SK-N-SH (cell line): Measurements from ENCODE around the gene FBN1. TPM values are rescaled to one million over a fixed set of nuclear protein-coding genes. Genes with fewer than 3 reads are reported as not detected.

Experiments used
- CTCF ChIA-PET: fragments of 300-600, 350-600 bp; formaldehyde crosslinking; extraction: SDS; loops from one replicate; lab custom pipeline; 2021; lab: Yijun Ruan, JAX
- POLR2A ChIA-PET: fragments of 350-600 bp; sonication (Branson Sonifier 250); formaldehyde crosslinking; extraction: SDS; loops from one replicate; lab custom pipeline; 2020; ENCODE audit warnings: antibody characterized with exemption, inconsistent platforms; lab: Yijun Ruan, JAX
- DNase-seq: peaks from one replicate; pipeline ENCODE4 v3.0.0; 2012
- H2AFZ ChIP-seq: fragments of 200-600 bp; sonication (generic); 2 replicates; pipeline ENCODE4 v1.8.1; 2016; ENCODE audit warnings: antibody characterized with exemption, mild to moderate bottlenecking, low read depth
- H3F3A ChIP-seq: fragments of 200-600 bp; sonication (generic); replicated peaks from 2 replicates; pipeline ENCODE3; 2016; ENCODE audit warnings: antibody characterized with exemption, mild to moderate bottlenecking; ENCODE audit not compliant: insufficient read depth
- H3K27ac ChIP-seq, 2 experiments: fragments of 200-500 bp in 1 of 2; fragments of 200-600 bp in 1 of 2; sonication (Bioruptor generic) in 1 of 2; sonication (generic), shearing (Covaris generic) in 1 of 2; 2 replicates each; pipeline versions ENCODE4 v1.5.1 to v1.6.1; 2014 to 2016; ENCODE audit warnings: low read depth in 2 of 2, inconsistent platforms in 1 of 2, low read length in 1 of 2, mild to moderate bottlenecking in 1 of 2, mixed read lengths in 1 of 2
- H3K27me3 ChIP-seq: fragments of 200-600 bp; sonication (generic), shearing (Covaris generic); 2 replicates; pipeline ENCODE4 v1.6.1; 2016; ENCODE audit warnings: mixed run types; ENCODE audit not compliant: insufficient read depth
- H3K36me3 ChIP-seq, 2 experiments: fragments of 200-500 bp in 1 of 2; fragments of 200-600 bp in 1 of 2; sonication (Bioruptor generic) in 1 of 2; sonication (generic) in 1 of 2; replicated peaks in 1 of 2; 2 replicates each; pipeline versions ENCODE3 to v1.5.1; 2014 to 2016; ENCODE audit warnings: low read length in 1 of 2, mild to moderate bottlenecking in 1 of 2; ENCODE audit not compliant: insufficient read depth in 2 of 2, control insufficient read depth in 1 of 2
- H3K4me1 ChIP-seq, 2 experiments: fragments of 200-500 bp in 1 of 2; fragments of 200-600 bp in 1 of 2; sonication (Bioruptor generic) in 1 of 2; sonication (generic), shearing (Covaris generic) in 1 of 2; 2 replicates each; pipeline versions ENCODE4 v1.5.1 to v1.6.1; 2014 to 2016; ENCODE audit warnings: low read depth in 1 of 2, low read length in 1 of 2, mixed run types in 1 of 2; ENCODE audit not compliant: insufficient read depth in 2 of 2, control insufficient read depth in 1 of 2
- H3K4me2 ChIP-seq: fragments of 200-600 bp; sonication (generic), shearing (Covaris generic); 2 replicates; pipeline ENCODE4 v1.6.1; 2017; ENCODE audit warnings: mixed run types
- H3K4me3 ChIP-seq, 2 experiments: fragments of 200-500 bp in 1 of 2; fragments of 200-600 bp in 1 of 2; sonication (Bioruptor generic) in 1 of 2; sonication (generic), shearing (Covaris generic) in 1 of 2; 2 replicates each; pipeline versions ENCODE4 v1.5.1 to v1.8.1; 2014 to 2016; ENCODE audit warnings: low read depth in 2 of 2, inconsistent platforms in 1 of 2, low read length in 1 of 2, mild to moderate bottlenecking in 1 of 2, mixed read lengths in 1 of 2, moderate library complexity in 1 of 2
- H3K79me2 ChIP-seq: fragments of 200-600 bp; sonication (generic); 2 replicates; pipeline ENCODE4 v1.8.1; 2017; ENCODE audit warnings: mild to moderate bottlenecking; ENCODE audit not compliant: insufficient read depth
- H3K9ac ChIP-seq: fragments of 200-600 bp; sonication (generic); 2 replicates; pipeline ENCODE4 v1.6.1; 2017; ENCODE audit warnings: mixed run types
- H3K9me2 ChIP-seq: fragments of 200-600 bp; sonication (generic); 2 replicates; pipeline ENCODE4 v1.6.1; 2017; ENCODE audit warnings: mixed run types
- H3K9me3 ChIP-seq: fragments of 200-600 bp; sonication (generic); 2 replicates; pipeline ENCODE4 v1.6.1; 2017; ENCODE audit warnings: mixed run types, mild to moderate bottlenecking, moderate library complexity
- H4K20me1 ChIP-seq: fragments of 200-600 bp; sonication (generic); 2 replicates; pipeline ENCODE4 v1.6.1; 2017; ENCODE audit warnings: mild to moderate bottlenecking, mixed run types; ENCODE audit not compliant: insufficient read depth
- CHD2 ChIP-seq: fragments of 150-350 bp; IDR thresholded peaks from 2 replicates; pipeline ENCODE4 v1.6.1; 2018; ENCODE audit warnings: low read length; ENCODE audit not compliant: partially characterized antibody
- ELF1 ChIP-seq: IDR thresholded peaks from 2 replicates; pipeline ENCODE4 v1.4.0; 2012
- EP300 ChIP-seq, 2 experiments: IDR thresholded peaks; 2 replicates each; pipeline versions ENCODE4 v1.4.0 to v1.6.1; 2012; ENCODE audit warnings: borderline replicate concordance in 1 of 2, low read depth in 1 of 2, low read length in 1 of 2
- FOSL2 ChIP-seq: IDR thresholded peaks from 2 replicates; pipeline ENCODE4 v1.4.0; 2012; ENCODE audit warnings: low read depth, mild to moderate bottlenecking, moderate library complexity, borderline replicate concordance
- FOXJ3 ChIP-seq: sonication (generic); formaldehyde crosslinking; IDR thresholded peaks from 2 replicates; pipeline ENCODE4 v1.5.1; 2020; ENCODE audit warnings: mild to moderate bottlenecking, missing genetic modification reagents
- FOXM1 ChIP-seq: IDR thresholded peaks from 2 replicates; pipeline ENCODE4 v1.4.0; 2012; ENCODE audit warnings: low read depth, mild to moderate bottlenecking
- GABPA ChIP-seq: IDR thresholded peaks from 2 replicates; pipeline ENCODE4 v1.4.0; 2012; ENCODE audit warnings: low read depth, mild to moderate bottlenecking
- GATA2 ChIP-seq: sonication (generic); formaldehyde crosslinking; IDR thresholded peaks from 2 replicates; pipeline ENCODE4 v1.5.0; 2020; ENCODE audit warnings: mild to moderate bottlenecking, missing genetic modification reagents
- NRF1 ChIP-seq: IDR thresholded peaks from 2 replicates; pipeline ENCODE4 v1.6.1; 2012; ENCODE audit warnings: low read depth, mild to moderate bottlenecking, low read length
- POLR2AphosphoS5 ChIP-seq: IDR thresholded peaks from 2 replicates; pipeline ENCODE4 v1.6.1; 2012; ENCODE audit warnings: low read depth, low read length
- RAD21 ChIP-seq: IDR thresholded peaks from 2 replicates; pipeline ENCODE4 v1.6.1; 2012; ENCODE audit warnings: mild to moderate bottlenecking, low read length
- RCOR1 ChIP-seq: fragments of 150-350 bp; IDR thresholded peaks from 2 replicates; pipeline ENCODE4 v1.6.1; 2017; ENCODE audit warnings: antibody characterized with exemption, low read length
- RXRA ChIP-seq: IDR thresholded peaks from 2 replicates; pipeline ENCODE4 v1.4.0; 2012; ENCODE audit warnings: low read depth, mild to moderate bottlenecking, borderline replicate concordance
- SMC3 ChIP-seq: IDR thresholded peaks from 2 replicates; pipeline ENCODE4 v1.6.1; 2012; ENCODE audit warnings: low read depth, low read length, improper control_type of control experiment
- USF1 ChIP-seq: IDR thresholded peaks from 2 replicates; pipeline ENCODE4 v1.4.0; 2012; ENCODE audit warnings: low read depth, borderline replicate concordance
- ZBTB33 ChIP-seq: IDR thresholded peaks from 2 replicates; pipeline ENCODE4 v1.4.0; 2012; ENCODE audit warnings: low read depth, borderline replicate concordance
- WGBS: methylation state at CpG from one replicate; pipeline ENCODE4 v1.1.6; 2017; ENCODE audit warnings: low lambda C conversion rate; 5-methylcytosine and 5-hydroxymethylcytosine counted together
- polyA plus RNA-seq, 3 experiments: library from polyadenylated mRNA; depleted of rRNA; stranded (reverse); fragments of >200 nt; gene quantifications; 2 replicates each; pipeline ENCODE4 v1.2.3, GENCODE V29; 2012
- TF ChIP-seq, protein P1 (sequence below): fragments of 200-600 bp; sonication (generic); IDR thresholded peaks from 2 replicates; pipeline ENCODE4 v1.6.1; 2017; ENCODE audit warnings: antibody characterized with exemption, mild to moderate bottlenecking, moderate library complexity
- TF ChIP-seq, protein P2 (sequence below): fragments of 150-350 bp; IDR thresholded peaks from 2 replicates; pipeline ENCODE4 v1.6.1; 2016; ENCODE audit warnings: mild to moderate bottlenecking, low read depth, low read length

The FBN1 gene
- polyA plus RNA-seq, 1 of the 3 experiments (the other 2 are of a cell fraction): 248 TPM

DNA sequence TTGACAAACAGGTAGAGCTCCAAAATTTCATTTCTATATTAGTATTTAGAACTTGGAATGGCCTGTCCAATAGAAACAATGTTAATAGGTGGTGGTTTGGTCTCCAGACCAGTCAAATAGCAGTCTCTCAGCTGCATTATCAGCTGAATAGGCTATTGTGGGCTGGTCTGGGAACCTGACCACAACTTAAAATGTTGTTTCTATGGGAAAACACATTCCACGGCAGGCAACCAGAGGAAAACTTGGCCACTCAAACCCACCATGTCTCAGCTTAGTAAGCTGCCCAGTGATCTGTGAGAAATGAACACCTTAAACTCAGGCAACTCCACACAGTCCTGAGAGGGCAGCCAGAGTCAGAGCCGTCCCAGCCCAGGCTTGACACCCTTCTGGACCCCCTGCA is 20.4 kb downstream of the FBN1 start:
- H3K9me2 ChIP-seq: no peaks in the 10 kb centered on the region
- TF ChIP-seq GATA2 (no peak), FOXM1 (no peak), USF1 (no peak), ZBTB33 (no peak), RAD21 (no peak), RXRA (no peak)
- TF ChIP-seq, protein P1, sequence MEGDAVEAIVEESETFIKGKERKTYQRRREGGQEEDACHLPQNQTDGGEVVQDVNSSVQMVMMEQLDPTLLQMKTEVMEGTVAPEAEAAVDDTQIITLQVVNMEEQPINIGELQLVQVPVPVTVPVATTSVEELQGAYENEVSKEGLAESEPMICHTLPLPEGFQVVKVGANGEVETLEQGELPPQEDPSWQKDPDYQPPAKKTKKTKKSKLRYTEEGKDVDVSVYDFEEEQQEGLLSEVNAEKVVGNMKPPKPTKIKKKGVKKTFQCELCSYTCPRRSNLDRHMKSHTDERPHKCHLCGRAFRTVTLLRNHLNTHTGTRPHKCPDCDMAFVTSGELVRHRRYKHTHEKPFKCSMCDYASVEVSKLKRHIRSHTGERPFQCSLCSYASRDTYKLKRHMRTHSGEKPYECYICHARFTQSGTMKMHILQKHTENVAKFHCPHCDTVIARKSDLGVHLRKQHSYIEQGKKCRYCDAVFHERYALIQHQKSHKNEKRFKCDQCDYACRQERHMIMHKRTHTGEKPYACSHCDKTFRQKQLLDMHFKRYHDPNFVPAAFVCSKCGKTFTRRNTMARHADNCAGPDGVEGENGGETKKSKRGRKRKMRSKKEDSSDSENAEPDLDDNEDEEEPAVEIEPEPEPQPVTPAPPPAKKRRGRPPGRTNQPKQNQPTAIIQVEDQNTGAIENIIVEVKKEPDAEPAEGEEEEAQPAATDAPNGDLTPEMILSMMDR: no peak
- TF ChIP-seq, all 33 proteins: peak for 0
- 94% methylated on average over 2 of the region's 2 CpGs for WGBS
- peak overlapping the region in 1 of 2 experiments; percentile 12; a peak in 1 of 4 replicates for H3K27ac ChIP-seq
- H4K20me1 ChIP-seq: peaks cover 97% of the 10 kb centered on the region
- no peak overlapping the region for H2AFZ ChIP-seq
- no peak overlapping the region for H3K9ac ChIP-seq
- H3K27me3 ChIP-seq: no peaks in the 10 kb centered on the region
- H3K9me3 ChIP-seq: no peaks in the 10 kb centered on the region
- H3K4me2 ChIP-seq: no peak overlapping the region
- H3F3A ChIP-seq: peaks cover 62% of the 10 kb centered on the region
- H3K4me1 ChIP-seq: peaks cover 0 to 37% of the 10 kb centered on the region in 2 experiments
- peaks cover 29 to 81% of the 10 kb centered on the region in 2 experiments for H3K36me3 ChIP-seq
- no peak overlapping the region for H3K4me3 ChIP-seq
- peaks cover 100% of the 10 kb centered on the region for H3K79me2 ChIP-seq
- ChIA-PET CTCF (no interaction called here), POLR2A (no interaction called here)
- DNase-seq: no peak

- Histone ChIP-seq H3K9ac (no peak overlapping the region), H3K9me2 (no peaks in the 10 kb centered on the region), H3K36me3 (peaks cover 27 to 81% of the 10 kb centered on the region in 2 experiments), H2AFZ (no peak overlapping the region), H4K20me1 (peaks cover 97% of the 10 kb centered on the region), H3F3A (peaks cover 58% of the 10 kb centered on the region), H3K79me2 (peaks cover 100% of the 10 kb centered on the region), H3K4me1 (peaks cover 0 to 37% of the 10 kb centered on the region in 2 experiments; a peak in 3 of 4 replicates), H3K4me2 (no peak overlapping the region), H3K4me3 (no peak overlapping the region), H3K27me3 (no peaks in the 10 kb centered on the region), H3K27ac (0 out of 4 replicates have a peak overlapping the region, but pooled peaks of 1 of the 2 experiments have one; percentile 12), H3K9me3 (no peaks in the 10 kb centered on the region)
- CTCF ChIA-PET: interaction anchor here (1.0 kb wide), 1 partner anchor 14 kb away, joined by 3 read pairs; no protein-coding TSS in a partner anchor
- WGBS: 95% methylated on average over 4 of the region's 4 CpGs
- POLR2A ChIA-PET: no interaction called here
- DNase-seq: no peak
- TF ChIP-seq CHD2: no peak
- TF ChIP-seq FOXJ3 (CRISPR knock-in tag): no peak
- TF ChIP-seq POLR2AphosphoS5: no peak
- no peak for TF ChIP-seq USF1
- no peak for TF ChIP-seq SMC3
- TF ChIP-seq RXRA: no peak
- no peak for TF ChIP-seq EP300 (IDR thresholded peaks at IDR 0.05; ENCODE audit: borderline replicate concordance in 1 of 2, low read depth in 1 of 2, low read length in 1 of 2)
- TF ChIP-seq FOSL2: no peak
- TF ChIP-seq ELF1: no peak
- TF ChIP-seq FOXM1: no peak
- no peak for TF ChIP-seq NRF1
- TF ChIP-seq GABPA: no peak
- TF ChIP-seq, protein P2, sequence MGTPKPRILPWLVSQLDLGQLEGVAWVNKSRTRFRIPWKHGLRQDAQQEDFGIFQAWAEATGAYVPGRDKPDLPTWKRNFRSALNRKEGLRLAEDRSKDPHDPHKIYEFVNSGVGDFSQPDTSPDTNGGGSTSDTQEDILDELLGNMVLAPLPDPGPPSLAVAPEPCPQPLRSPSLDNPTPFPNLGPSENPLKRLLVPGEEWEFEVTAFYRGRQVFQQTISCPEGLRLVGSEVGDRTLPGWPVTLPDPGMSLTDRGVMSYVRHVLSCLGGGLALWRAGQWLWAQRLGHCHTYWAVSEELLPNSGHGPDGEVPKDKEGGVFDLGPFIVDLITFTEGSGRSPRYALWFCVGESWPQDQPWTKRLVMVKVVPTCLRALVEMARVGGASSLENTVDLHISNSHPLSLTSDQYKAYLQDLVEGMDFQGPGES: no peak
- no peak for TF ChIP-seq RCOR1
- no peak for TF ChIP-seq ZBTB33
These were observed 20.8 kb downstream of the FBN1 start for GRCh38 chr15:48624700-48625099.
